SK-N-SH treated with all-trans-retinoic acid at 6 μM for 48 hours (cell line): ENCODE results near the gene DGKH.
A peak's percentile ranks its signal among the peaks of the same experiment; 100 is the strongest.

Source experiments
- ATAC-seq: fragments of 200-7000 bp; cut with Tn5 transposase; 3 replicates; pipeline ENCODE4 v1.9.1; 2020; ENCODE audit warnings: mild to moderate bottlenecking, moderate library complexity
- ARNTL ChIP-seq: fragments of 450-650 bp; formaldehyde crosslinking; IDR thresholded peaks from 2 replicates; pipeline ENCODE4 v1.5.0; 2020; ENCODE audit warnings: low read depth, mild to moderate bottlenecking, moderate library complexity, borderline replicate concordance
- CSDC2 ChIP-seq: fragments of 250-450 bp; sonication (Bioruptor Pico); IDR thresholded peaks from 2 replicates; pipeline ENCODE4 v1.5.0; 2020; ENCODE audit warnings: mild to moderate bottlenecking, moderate library complexity
- ESRRG ChIP-seq: fragments of 250-450 bp; sonication (Bioruptor Pico); IDR thresholded peaks from 2 replicates; pipeline ENCODE4 v1.6.1; 2021; ENCODE audit warnings: mild to moderate bottlenecking
- ISL1 ChIP-seq: fragments of 250-450 bp; sonication (Bioruptor Pico); IDR thresholded peaks from 2 replicates; pipeline ENCODE4 v2.1.2; 2022; ENCODE audit warnings: mild to moderate bottlenecking, moderate library complexity
- OSR1 ChIP-seq: fragments of 250-450 bp; sonication (Bioruptor Pico); IDR thresholded peaks from 2 replicates; pipeline ENCODE4 v1.8.0; 2022; ENCODE audit warnings: moderate library complexity, mild to moderate bottlenecking, inconsistent platforms
- PATZ1 ChIP-seq: fragments of 250-450 bp; sonication (Bioruptor Pico); IDR thresholded peaks from 2 replicates; pipeline ENCODE4 v1.8.0; 2020; ENCODE audit warnings: mild to moderate bottlenecking, moderate library complexity, borderline replicate concordance
- PPARA ChIP-seq: fragments of 250-450 bp; sonication (Bioruptor Pico); IDR thresholded peaks from 2 replicates; pipeline ENCODE4 v1.5.0; 2020; ENCODE audit warnings: mild to moderate bottlenecking, borderline replicate concordance
- SNAI2 ChIP-seq: fragments of 250-450 bp; sonication (Bioruptor Pico); IDR thresholded peaks from 2 replicates; pipeline ENCODE4 v1.5.0; 2020; ENCODE audit warnings: mild to moderate bottlenecking, moderate library complexity
- TCF4 ChIP-seq: fragments of 250-450 bp; sonication (Bioruptor Pico); IDR thresholded peaks from 2 replicates; pipeline ENCODE4 v1.8.0; 2021; ENCODE audit warnings: mild to moderate bottlenecking, moderate library complexity, borderline replicate concordance
- TOX ChIP-seq: fragments of 250-450 bp; sonication (Bioruptor Pico); IDR thresholded peaks from 2 replicates; pipeline ENCODE4 v1.8.0; 2021; ENCODE audit warnings: mild to moderate bottlenecking, moderate library complexity, borderline replicate concordance
- ZC3H10 ChIP-seq: fragments of 250-450 bp; sonication (Bioruptor Pico); IDR thresholded peaks from 2 replicates; pipeline ENCODE4 v1.5.1; 2021; ENCODE audit warnings: mild to moderate bottlenecking, moderate library complexity
- ZFP3 ChIP-seq: fragments of 250-450 bp; sonication (Bioruptor Pico); IDR thresholded peaks from 2 replicates; pipeline ENCODE4 v1.5.0; 2020; ENCODE audit warnings: mild to moderate bottlenecking, moderate library complexity
- ZNF70 ChIP-seq: fragments of 450-650 bp; formaldehyde crosslinking; IDR thresholded peaks from 2 replicates; pipeline ENCODE4 v1.5.0; 2020; ENCODE audit warnings: mild to moderate bottlenecking, moderate library complexity
- ZNF8 ChIP-seq: fragments of 450-650 bp; formaldehyde crosslinking; IDR thresholded peaks from 2 replicates; pipeline ENCODE4 v1.5.0; 2020; ENCODE audit warnings: mild to moderate bottlenecking, moderate library complexity
- TF ChIP-seq, protein P1 (sequence below): fragments of 250-450 bp; sonication (Bioruptor Pico); IDR thresholded peaks from 2 replicates; pipeline ENCODE4 v1.5.0; 2020; ENCODE audit warnings: mild to moderate bottlenecking, moderate library complexity
- TF ChIP-seq, protein P2 (sequence below): fragments of 250-450 bp; sonication (Bioruptor Pico); IDR thresholded peaks from 2 replicates; pipeline ENCODE4 v1.8.0; 2021; ENCODE audit warnings: low read depth, mild to moderate bottlenecking, moderate library complexity, borderline replicate concordance
- TF ChIP-seq, protein P3 (sequence below): fragments of 250-450 bp; sonication (Bioruptor Pico); IDR thresholded peaks from 2 replicates; pipeline ENCODE4 v1.5.1; 2021; ENCODE audit warnings: mild to moderate bottlenecking, moderate library complexity
- TF ChIP-seq, protein P4 (sequence below): fragments of 250-450 bp; sonication (Bioruptor Pico); IDR thresholded peaks from 2 replicates; pipeline ENCODE4 v1.5.1; 2020; ENCODE audit warnings: low read depth, mild to moderate bottlenecking, moderate library complexity

Gene DGKH

DNA sequence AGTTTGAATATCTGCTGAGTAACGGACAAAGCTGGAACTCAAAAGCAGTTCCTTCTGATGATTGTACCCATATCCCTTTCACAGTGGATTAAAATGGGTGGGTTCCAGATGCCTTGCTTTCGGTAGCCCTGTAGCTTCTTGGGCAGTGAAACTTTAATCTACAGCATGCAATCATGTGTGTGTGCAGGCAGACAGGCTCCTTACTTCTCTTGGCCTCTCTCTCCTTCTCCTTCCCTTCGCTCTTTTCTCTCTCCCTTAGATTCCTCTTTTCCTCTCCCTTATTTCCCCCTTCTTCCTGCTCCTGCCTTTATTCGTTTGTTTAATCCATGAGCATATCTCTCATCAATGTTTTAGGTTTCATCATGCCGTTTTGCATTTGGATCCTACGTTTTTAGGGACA, 8.1 kb downstream of the DGKH start:
- peak; percentile 48; the same call in 1 of the 3 replicates for ATAC-seq

GRCh38 chr13:42057918-42058530, 9.6 kb downstream of the DGKH start:
- ATAC-seq = no peak
- TF ChIP-seq ISL1 (CRISPR knock-in tag) = no peak
- TF ChIP-seq PATZ1 (CRISPR knock-in tag) = no peak
- no peak for TF ChIP-seq ESRRG
- TF ChIP-seq, protein P1, sequence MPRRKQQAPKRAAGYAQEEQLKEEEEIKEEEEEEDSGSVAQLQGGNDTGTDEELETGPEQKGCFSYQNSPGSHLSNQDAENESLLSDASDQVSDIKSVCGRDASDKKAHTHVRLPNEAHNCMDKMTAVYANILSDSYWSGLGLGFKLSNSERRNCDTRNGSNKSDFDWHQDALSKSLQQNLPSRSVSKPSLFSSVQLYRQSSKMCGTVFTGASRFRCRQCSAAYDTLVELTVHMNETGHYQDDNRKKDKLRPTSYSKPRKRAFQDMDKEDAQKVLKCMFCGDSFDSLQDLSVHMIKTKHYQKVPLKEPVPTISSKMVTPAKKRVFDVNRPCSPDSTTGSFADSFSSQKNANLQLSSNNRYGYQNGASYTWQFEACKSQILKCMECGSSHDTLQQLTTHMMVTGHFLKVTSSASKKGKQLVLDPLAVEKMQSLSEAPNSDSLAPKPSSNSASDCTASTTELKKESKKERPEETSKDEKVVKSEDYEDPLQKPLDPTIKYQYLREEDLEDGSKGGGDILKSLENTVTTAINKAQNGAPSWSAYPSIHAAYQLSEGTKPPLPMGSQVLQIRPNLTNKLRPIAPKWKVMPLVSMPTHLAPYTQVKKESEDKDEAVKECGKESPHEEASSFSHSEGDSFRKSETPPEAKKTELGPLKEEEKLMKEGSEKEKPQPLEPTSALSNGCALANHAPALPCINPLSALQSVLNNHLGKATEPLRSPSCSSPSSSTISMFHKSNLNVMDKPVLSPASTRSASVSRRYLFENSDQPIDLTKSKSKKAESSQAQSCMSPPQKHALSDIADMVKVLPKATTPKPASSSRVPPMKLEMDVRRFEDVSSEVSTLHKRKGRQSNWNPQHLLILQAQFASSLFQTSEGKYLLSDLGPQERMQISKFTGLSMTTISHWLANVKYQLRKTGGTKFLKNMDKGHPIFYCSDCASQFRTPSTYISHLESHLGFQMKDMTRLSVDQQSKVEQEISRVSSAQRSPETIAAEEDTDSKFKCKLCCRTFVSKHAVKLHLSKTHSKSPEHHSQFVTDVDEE = no peak
- no peak for TF ChIP-seq PPARA
- no peak for TF ChIP-seq CSDC2 (CRISPR knock-in tag)
- no peak for TF ChIP-seq ZFP3 (CRISPR knock-in tag)
- TF ChIP-seq ZNF70 = no peak
- TF ChIP-seq ZC3H10 (CRISPR knock-in tag) = no peak
- TF ChIP-seq, protein P2, sequence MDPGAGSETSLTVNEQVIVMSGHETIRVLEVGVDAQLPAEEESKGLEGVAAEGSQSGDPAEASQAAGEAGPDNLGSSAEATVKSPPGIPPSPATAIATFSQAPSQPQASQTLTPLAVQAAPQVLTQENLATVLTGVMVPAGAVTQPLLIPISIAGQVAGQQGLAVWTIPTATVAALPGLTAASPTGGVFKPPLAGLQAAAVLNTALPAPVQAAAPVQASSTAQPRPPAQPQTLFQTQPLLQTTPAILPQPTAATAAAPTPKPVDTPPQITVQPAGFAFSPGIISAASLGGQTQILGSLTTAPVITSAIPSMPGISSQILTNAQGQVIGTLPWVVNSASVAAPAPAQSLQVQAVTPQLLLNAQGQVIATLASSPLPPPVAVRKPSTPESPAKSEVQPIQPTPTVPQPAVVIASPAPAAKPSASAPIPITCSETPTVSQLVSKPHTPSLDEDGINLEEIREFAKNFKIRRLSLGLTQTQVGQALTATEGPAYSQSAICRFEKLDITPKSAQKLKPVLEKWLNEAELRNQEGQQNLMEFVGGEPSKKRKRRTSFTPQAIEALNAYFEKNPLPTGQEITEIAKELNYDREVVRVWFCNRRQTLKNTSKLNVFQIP (CRISPR knock-in tag) = no peak
- TF ChIP-seq, protein P3, sequence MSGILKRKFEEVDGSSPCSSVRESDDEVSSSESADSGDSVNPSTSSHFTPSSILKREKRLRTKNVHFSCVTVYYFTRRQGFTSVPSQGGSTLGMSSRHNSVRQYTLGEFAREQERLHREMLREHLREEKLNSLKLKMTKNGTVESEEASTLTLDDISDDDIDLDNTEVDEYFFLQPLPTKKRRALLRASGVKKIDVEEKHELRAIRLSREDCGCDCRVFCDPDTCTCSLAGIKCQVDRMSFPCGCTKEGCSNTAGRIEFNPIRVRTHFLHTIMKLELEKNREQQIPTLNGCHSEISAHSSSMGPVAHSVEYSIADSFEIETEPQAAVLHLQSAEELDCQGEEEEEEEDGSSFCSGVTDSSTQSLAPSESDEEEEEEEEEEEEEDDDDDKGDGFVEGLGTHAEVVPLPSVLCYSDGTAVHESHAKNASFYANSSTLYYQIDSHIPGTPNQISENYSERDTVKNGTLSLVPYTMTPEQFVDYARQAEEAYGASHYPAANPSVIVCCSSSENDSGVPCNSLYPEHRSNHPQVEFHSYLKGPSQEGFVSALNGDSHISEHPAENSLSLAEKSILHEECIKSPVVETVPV (CRISPR knock-in tag) = no peak
- TF ChIP-seq ARNTL (CRISPR knock-in tag) = no peak
- TF ChIP-seq TOX = no peak

More for the DNA sequence above, 8.1 kb downstream of the DGKH start:
- TF ChIP-seq ARNTL (CRISPR knock-in tag) = no peak
- no peak for TF ChIP-seq TCF4
- TF ChIP-seq, protein P3 (CRISPR knock-in tag) = no peak
- no peak for TF ChIP-seq ZNF8
- no peak for TF ChIP-seq OSR1 (CRISPR knock-in tag)
- TF ChIP-seq, protein P4, sequence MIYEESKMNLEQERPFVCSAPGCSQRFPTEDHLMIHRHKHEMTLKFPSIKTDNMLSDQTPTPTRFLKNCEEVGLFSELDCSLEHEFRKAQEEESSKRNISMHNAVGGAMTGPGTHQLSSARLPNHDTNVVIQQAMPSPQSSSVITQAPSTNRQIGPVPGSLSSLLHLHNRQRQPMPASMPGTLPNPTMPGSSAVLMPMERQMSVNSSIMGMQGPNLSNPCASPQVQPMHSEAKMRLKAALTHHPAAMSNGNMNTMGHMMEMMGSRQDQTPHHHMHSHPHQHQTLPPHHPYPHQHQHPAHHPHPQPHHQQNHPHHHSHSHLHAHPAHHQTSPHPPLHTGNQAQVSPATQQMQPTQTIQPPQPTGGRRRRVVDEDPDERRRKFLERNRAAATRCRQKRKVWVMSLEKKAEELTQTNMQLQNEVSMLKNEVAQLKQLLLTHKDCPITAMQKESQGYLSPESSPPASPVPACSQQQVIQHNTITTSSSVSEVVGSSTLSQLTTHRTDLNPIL (CRISPR knock-in tag) = no peak
- TF ChIP-seq ZFP3 (CRISPR knock-in tag) = no peak
- no peak for TF ChIP-seq PATZ1 (CRISPR knock-in tag)
- TF ChIP-seq, protein P1 = no peak
- TF ChIP-seq SNAI2 (CRISPR knock-in tag) = no peak
- TF ChIP-seq ZC3H10 (CRISPR knock-in tag) = no peak
